Measurements from ENCODE around the gene CYP26C1.

Gene CYP26C1

GRCh38 chr10:93059975-93060886, at the start of gene CYP26C1:
Gene CYP26C1, plus strand, starts transcription at chr10:93060798. Its CDS starts 466 bp downstream, at chr10:93061264.
- DNase-seq (ENCODE audit: low spot score), result no peak

DNA sequence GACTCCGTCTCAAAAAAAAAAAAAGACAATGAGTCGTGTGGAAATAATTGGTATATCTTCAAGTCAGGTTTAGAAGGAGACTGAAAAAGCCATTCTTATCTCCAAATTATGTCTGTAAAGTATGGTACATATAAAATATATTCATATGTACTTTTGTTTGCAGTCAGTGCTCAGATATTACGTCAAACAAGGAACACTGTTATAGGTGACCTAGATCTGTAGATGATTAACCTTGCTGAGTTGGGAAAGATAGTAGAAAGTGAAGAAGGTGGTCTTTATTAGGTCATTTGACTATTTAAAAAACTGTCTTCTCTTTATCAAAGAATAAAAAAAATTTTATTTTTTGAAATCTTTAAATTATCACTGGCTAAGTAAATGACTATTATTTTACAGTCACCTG, 44.9 kb upstream of the CYP26C1 start:
- no peak for DNase-seq (ENCODE audit: low spot score)

DNA sequence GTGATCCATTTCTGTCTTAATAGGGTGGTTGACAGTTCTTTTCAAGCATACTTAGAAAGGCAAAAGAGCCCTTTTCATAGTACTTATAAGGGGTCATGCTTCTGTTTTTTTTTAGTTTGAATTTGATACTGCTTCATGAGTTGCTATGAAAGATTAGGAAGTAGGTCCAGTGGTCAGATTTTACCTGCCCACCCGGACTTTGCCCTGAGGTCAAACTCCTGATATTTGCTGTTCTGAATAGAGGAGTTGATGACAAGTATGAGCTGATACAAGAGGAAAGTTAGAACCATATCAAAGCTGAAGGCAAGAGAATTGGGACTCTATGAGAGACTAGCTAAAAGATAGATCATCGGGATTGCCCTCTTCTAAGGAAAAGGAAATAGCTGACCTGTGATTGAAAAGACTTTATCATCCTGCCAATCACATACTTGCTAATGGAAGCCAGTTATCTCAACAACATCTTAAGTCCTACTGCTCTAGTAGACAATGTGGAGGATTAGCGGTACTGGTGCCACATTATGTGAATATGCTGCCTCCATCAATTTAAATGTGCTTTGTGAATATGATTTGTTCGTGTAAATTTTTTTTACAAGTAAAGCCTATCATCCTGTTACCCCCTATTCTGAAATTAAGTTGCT, 37.5 kb upstream of the CYP26C1 start:
- DNase-seq (ENCODE audit: low spot score), result no peak

DNA sequence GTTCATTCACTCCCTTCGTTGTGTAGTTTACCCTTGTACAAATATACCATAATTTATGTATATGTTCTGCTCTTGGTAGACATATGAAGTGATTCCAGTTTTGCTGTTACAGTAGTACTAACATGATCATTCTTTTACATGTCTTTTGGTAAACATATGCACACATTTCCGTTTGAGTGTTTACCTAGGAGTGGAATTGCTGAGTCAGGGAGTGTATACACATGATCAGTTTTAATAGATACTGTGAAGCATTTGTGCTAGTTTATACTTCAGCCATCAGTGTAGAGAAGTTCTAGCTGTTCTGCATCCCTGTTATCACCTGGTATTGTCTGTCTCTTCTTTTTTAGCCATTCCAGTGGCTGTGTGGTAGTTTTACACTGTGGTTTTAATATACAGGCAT, 34.5 kb upstream of the CYP26C1 start:
- no peak for DNase-seq (ENCODE audit: low spot score)

GRCh38 chr10:93027508-93027907, 33.1 kb upstream of the CYP26C1 start:
- DNase-seq (ENCODE audit: low spot score), result no peak

- no peak for DNase-seq (ENCODE audit: low spot score)
These were observed 31.7 kb upstream of the CYP26C1 start for GRCh38 chr10:93028883-93029282.

- DNase-seq (ENCODE audit: low spot score), result no peak
These were observed 30.2 kb upstream of the CYP26C1 start for GRCh38 chr10:93030409-93030808.

DNA sequence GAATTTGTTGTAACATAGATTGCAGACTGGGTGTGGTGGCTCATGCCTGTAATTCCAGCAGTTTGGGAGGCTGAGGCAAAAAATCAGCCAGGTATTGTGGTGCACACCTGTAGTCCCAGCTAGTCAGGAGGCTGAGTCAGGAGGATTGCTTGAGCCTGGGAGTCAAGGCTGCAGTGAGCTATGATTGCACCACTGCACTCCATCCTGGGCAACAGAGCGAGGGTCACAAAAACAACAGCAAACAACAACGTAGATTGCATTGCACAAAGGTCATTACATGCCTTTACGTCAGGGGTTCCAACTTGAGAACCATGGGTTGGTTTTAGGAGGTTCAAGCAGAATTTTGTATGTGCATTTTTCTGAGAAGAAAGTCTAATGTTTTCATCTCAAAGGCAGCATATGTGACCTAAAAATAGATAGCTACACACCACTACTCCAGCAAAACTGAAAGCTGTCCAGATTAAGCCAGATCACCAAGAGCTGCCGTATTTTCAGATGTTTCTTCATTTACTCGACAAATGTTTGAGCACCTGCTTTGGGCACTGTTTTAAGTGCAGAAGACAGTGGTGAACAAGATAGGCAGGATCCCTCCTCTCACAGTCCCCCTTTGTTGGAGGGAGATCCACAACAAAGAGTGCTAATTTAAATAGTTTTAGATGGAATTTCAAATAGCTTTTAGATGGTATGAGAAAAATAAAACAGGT, 28.3 kb upstream of the CYP26C1 start:
- no peak for DNase-seq (ENCODE audit: low spot score)

GRCh38 chr10:93032809-93033137, 27.8 kb upstream of the CYP26C1 start:
- no peak for DNase-seq (ENCODE audit: low spot score)

- no peak for DNase-seq (ENCODE audit: low spot score)
These were observed 26.2 kb upstream of the CYP26C1 start for GRCh38 chr10:93034426-93034825.

GRCh38 chr10:93039110-93039509, 21.5 kb upstream of the CYP26C1 start:
- DNase-seq (ENCODE audit: low spot score), result no peak

- DNase-seq (ENCODE audit: low spot score), result peak; percentile 14
These were observed 20.9 kb upstream of the CYP26C1 start for GRCh38 chr10:93039721-93040120.

DNA sequence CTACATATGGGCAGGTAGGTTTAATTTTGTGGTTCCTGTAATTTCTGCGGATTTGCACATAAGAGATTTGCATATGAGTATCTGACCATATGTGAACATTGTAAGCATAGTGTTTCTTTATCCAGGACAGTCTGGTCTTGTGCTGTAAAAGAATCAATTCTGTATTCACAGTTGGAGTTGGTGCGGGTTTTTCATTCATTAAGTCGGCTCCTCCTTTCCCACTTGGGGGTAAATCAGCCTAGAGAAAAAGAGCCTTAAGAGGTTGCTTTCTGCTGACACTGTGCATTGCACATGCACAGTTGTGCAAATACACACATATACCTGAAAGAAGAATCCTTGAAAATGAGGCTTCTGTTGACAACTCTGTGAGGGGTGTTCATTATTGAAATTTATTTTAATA, 6.1 kb upstream of the CYP26C1 start:
- DNase-seq (ENCODE audit: low spot score), result no peak

DNA sequence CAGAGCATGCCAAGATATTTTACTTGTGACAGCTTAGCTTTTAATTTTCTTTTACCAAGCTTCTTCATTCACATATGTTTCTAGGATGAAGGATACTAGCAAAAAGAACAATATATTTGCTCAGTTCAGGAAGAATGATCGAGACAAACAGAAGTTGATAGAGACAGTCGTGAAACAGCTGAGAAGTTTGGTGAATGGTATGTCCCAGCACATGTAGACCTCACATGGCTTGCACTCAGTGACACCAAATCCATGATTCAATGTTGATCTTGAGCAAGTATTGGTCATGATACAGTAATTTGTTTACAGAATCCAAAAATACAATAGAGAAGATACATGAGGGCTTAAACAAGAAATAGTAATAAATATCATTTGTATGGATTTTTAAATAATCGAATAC, 2.5 kb upstream of the CYP26C1 start:
- no peak for DNase-seq (ENCODE audit: low spot score)

- DNase-seq (ENCODE audit: low spot score), result no peak
These were observed 442 bp downstream of the CYP26C1 start for GRCh38 chr10:93060887-93061593.

- DNase-seq (ENCODE audit: low spot score), result no peak
These were observed 1.3 kb downstream of the CYP26C1 start for GRCh38 chr10:93061594-93062513.

DNA sequence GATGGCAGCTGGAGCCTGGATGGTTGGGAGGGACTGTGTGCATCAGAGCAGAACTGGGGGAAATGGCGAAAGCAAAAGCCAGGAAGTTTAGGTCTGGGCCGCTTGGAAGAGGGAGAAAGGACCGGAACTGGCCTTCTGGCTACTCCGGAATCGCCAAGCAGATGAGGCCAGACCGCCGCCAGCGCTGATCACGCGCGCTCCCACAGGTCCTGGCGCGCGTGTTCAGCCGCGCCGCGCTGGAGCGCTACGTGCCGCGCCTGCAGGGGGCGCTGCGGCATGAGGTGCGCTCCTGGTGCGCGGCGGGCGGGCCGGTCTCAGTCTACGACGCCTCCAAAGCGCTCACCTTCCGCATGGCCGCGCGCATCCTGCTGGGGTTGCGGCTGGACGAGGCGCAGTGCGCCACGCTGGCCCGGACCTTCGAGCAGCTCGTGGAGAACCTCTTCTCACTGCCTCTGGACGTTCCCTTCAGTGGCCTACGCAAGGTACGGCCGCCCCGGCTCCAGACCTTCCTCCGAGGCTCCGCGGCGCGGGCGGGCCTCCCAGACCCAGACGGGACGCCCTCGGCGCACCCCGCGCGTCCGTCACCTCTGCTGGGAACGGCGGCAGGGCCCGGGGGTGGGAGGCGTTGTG, 2.0 kb downstream of the CYP26C1 start:
- DNase-seq (ENCODE audit: low spot score), result no peak

- DNase-seq (ENCODE audit: low spot score), result no peak
These were observed 2.8 kb downstream of the CYP26C1 start for GRCh38 chr10:93063144-93063976.

DNA sequence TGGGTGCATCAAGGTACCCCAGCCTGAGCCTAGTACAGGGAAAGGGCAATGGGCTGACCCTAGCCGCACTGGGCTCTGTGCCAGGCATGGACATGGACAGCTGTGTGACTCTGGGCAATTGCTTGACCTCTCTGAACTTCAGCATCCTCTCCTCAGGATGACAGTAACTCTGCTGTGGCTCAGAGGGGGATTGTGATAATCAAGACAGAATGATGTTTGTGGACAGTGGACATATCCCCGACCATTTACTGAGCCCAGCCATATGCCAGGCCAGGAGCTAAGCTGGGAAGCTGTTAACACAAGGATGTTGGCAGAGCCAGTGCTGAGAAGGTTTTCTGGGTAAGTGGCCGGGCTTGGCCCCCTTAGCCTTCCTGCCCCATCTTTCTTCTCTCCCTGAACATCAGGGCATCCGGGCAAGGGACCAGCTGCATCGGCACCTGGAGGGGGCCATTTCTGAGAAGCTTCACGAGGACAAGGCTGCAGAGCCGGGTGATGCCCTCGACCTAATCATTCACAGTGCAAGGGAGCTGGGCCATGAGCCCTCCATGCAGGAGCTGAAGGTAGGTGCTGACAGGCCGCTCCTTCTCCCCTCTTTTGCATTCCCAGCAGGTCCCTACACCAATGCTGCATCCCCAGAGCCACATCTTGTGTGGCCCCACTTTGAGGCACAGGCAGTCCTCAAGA, 3.5 kb downstream of the CYP26C1 start:
- no peak for DNase-seq (ENCODE audit: low spot score)
